GM12878 (cell line): ENCODE data around the gene CABYR. TPM values are rescaled to one million over a fixed set of nuclear protein-coding genes. Genes with fewer than 3 reads are reported as not detected.

Experiments
- ETV6 ChIP-seq, 2 experiments: fragments of 450-650 bp in 1 of 2; IDR thresholded peaks in 1 of 2; conservative IDR thresholded peaks in 1 of 2; 2 replicates each; pipeline ENCODE4 v1.6.1; 2014; ENCODE audit warnings: antibody characterized with exemption in 1 of 2, borderline replicate concordance in 1 of 2, low read depth in 1 of 2, mild to moderate bottlenecking in 1 of 2, moderate library complexity in 1 of 2
- MTA2 ChIP-seq: fragments of 450-650 bp; IDR thresholded peaks from 2 replicates; pipeline ENCODE4 v1.6.1; 2016; ENCODE audit warnings: low read depth, mild to moderate bottlenecking, moderate library complexity
- STAT3 ChIP-seq: IDR thresholded peaks from 2 replicates; pipeline ENCODE4 v1.6.1; 2011; ENCODE audit warnings: low read depth, low read length, improper control_type of control experiment
- TCF3 ChIP-seq: IDR thresholded peaks from 2 replicates; pipeline ENCODE4 v1.6.1; 2012; ENCODE audit warnings: low read depth, mild to moderate bottlenecking, low read length, borderline replicate concordance; ENCODE audit not compliant: insufficient read depth
- polyA plus RNA-seq, 11 experiments: library from polyadenylated mRNA; depleted of rRNA in 4 of 11; unstranded in 6 of 11; stranded (reverse) in 5 of 11; fragments of >200 nt; fragmentation: Nextera tagmentation in 4 of 11; fragmentation: Illumina TruSeq in 1 of 11; extraction: Ambion mirVana in 4 of 11; extraction: Trizol in 1 of 11; gene quantifications; 1 replicate in 1 of 11; 2 replicates in 10 of 11; pipeline versions ENCODE4 v1.2.1 to v1.2.3, GENCODE V29; 2011 to 2016; ENCODE audit warnings: inconsistent platforms in 2 of 11, missing spikeins in 2 of 11, low read depth in 1 of 11
- total RNA-seq, 4 experiments: library from RNA; depleted of rRNA in 3 of 4; stranded (reverse); fragments of >200 nt in 3 of 4; fragmentation: Illumina TruSeq in 1 of 4; extraction: Trizol in 1 of 4; gene quantifications; 2 replicates each; pipeline versions ENCODE4 v1.2.1 to v1.2.3, GENCODE V29; 2013 to 2021
- TF ChIP-seq, protein P1 (sequence below): fragments of 450-650 bp; IDR thresholded peaks from 2 replicates; pipeline ENCODE4 v1.6.1; 2016; ENCODE audit warnings: mild to moderate bottlenecking, moderate library complexity, borderline replicate concordance
- TF ChIP-seq, protein P2 (sequence below): IDR thresholded peaks from 2 replicates; pipeline ENCODE4 v1.6.1; 2012; ENCODE audit warnings: low read depth, low read length, improper control_type of control experiment
- TF ChIP-seq, protein P3 (sequence below): fragments of 450-650 bp; IDR thresholded peaks from 2 replicates; pipeline ENCODE4 v1.6.1; 2017; ENCODE audit warnings: mild to moderate bottlenecking, moderate library complexity
- TF ChIP-seq, protein P4 (sequence below): IDR thresholded peaks from 2 replicates; pipeline ENCODE4 v1.6.1; 2012; ENCODE audit warnings: mild to moderate bottlenecking, low read depth, low read length

CABYR gene
- total and polyA plus RNA-seq, 10 of the 15 experiments (the other 5 are each of a cell fraction or from before 2014, with no cell fraction given) = 0.29 to 2.8 (median 1.7) TPM

DNA sequence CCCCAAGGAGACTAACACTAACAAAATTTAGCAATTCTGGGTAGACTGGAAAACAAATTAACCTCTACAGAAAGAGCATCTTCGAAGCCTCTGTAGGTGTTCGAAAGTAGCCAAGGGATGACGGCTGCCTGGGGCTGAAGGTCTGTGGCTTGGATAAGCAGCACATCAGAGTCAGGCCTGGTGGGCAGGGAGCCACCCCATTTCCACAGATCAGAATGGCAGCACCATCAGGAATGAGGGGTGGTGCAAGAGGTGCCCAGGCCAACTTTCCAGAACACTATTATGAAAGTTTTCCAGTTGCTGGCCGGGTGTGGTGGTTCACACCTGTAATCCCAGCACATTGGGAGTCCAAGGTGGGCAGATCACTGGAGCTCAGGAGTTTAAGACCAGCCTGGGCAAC lies 57.9 kb downstream of the CABYR start (continued):
- TF ChIP-seq, protein P1, sequence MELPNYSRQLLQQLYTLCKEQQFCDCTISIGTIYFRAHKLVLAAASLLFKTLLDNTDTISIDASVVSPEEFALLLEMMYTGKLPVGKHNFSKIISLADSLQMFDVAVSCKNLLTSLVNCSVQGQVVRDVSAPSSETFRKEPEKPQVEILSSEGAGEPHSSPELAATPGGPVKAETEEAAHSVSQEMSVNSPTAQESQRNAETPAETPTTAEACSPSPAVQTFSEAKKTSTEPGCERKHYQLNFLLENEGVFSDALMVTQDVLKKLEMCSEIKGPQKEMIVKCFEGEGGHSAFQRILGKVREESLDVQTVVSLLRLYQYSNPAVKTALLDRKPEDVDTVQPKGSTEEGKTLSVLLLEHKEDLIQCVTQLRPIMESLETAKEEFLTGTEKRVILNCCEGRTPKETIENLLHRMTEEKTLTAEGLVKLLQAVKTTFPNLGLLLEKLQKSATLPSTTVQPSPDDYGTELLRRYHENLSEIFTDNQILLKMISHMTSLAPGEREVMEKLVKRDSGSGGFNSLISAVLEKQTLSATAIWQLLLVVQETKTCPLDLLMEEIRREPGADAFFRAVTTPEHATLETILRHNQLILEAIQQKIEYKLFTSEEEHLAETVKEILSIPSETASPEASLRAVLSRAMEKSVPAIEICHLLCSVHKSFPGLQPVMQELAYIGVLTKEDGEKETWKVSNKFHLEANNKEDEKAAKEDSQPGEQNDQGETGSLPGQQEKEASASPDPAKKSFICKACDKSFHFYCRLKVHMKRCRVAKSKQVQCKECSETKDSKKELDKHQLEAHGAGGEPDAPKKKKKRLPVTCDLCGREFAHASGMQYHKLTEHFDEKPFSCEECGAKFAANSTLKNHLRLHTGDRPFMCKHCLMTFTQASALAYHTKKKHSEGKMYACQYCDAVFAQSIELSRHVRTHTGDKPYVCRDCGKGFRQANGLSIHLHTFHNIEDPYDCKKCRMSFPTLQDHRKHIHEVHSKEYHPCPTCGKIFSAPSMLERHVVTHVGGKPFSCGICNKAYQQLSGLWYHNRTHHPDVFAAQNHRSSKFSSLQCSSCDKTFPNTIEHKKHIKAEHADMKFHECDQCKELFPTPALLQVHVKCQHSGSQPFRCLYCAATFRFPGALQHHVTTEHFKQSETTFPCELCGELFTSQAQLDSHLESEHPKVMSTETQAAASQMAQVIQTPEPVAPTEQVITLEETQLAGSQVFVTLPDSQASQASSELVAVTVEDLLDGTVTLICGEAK = no peak
- no peak for TF ChIP-seq TCF3
- no peak for TF ChIP-seq STAT3
- TF ChIP-seq MTA2 = no peak
- TF ChIP-seq ETV6 (conservative IDR thresholded peaks at IDR 0.05 in 1 of 2, IDR thresholded peaks at IDR 0.05 in 1 of 2; ENCODE audit: borderline replicate concordance in 1 of 2, low read depth in 1 of 2) = no peak
- TF ChIP-seq, protein P2, sequence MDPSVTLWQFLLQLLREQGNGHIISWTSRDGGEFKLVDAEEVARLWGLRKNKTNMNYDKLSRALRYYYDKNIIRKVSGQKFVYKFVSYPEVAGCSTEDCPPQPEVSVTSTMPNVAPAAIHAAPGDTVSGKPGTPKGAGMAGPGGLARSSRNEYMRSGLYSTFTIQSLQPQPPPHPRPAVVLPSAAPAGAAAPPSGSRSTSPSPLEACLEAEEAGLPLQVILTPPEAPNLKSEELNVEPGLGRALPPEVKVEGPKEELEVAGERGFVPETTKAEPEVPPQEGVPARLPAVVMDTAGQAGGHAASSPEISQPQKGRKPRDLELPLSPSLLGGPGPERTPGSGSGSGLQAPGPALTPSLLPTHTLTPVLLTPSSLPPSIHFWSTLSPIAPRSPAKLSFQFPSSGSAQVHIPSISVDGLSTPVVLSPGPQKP = no peak
- TF ChIP-seq, protein P3, sequence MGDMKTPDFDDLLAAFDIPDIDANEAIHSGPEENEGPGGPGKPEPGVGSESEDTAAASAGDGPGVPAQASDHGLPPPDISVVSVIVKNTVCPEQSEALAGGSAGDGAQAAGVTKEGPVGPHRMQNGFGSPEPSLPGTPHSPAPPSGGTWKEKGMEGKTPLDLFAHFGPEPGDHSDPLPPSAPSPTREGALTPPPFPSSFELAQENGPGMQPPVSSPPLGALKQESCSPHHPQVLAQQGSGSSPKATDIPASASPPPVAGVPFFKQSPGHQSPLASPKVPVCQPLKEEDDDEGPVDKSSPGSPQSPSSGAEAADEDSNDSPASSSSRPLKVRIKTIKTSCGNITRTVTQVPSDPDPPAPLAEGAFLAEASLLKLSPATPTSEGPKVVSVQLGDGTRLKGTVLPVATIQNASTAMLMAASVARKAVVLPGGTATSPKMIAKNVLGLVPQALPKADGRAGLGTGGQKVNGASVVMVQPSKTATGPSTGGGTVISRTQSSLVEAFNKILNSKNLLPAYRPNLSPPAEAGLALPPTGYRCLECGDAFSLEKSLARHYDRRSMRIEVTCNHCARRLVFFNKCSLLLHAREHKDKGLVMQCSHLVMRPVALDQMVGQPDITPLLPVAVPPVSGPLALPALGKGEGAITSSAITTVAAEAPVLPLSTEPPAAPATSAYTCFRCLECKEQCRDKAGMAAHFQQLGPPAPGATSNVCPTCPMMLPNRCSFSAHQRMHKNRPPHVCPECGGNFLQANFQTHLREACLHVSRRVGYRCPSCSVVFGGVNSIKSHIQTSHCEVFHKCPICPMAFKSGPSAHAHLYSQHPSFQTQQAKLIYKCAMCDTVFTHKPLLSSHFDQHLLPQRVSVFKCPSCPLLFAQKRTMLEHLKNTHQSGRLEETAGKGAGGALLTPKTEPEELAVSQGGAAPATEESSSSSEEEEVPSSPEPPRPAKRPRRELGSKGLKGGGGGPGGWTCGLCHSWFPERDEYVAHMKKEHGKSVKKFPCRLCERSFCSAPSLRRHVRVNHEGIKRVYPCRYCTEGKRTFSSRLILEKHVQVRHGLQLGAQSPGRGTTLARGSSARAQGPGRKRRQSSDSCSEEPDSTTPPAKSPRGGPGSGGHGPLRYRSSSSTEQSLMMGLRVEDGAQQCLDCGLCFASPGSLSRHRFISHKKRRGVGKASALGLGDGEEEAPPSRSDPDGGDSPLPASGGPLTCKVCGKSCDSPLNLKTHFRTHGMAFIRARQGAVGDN = no peak
- TF ChIP-seq, protein P4, sequence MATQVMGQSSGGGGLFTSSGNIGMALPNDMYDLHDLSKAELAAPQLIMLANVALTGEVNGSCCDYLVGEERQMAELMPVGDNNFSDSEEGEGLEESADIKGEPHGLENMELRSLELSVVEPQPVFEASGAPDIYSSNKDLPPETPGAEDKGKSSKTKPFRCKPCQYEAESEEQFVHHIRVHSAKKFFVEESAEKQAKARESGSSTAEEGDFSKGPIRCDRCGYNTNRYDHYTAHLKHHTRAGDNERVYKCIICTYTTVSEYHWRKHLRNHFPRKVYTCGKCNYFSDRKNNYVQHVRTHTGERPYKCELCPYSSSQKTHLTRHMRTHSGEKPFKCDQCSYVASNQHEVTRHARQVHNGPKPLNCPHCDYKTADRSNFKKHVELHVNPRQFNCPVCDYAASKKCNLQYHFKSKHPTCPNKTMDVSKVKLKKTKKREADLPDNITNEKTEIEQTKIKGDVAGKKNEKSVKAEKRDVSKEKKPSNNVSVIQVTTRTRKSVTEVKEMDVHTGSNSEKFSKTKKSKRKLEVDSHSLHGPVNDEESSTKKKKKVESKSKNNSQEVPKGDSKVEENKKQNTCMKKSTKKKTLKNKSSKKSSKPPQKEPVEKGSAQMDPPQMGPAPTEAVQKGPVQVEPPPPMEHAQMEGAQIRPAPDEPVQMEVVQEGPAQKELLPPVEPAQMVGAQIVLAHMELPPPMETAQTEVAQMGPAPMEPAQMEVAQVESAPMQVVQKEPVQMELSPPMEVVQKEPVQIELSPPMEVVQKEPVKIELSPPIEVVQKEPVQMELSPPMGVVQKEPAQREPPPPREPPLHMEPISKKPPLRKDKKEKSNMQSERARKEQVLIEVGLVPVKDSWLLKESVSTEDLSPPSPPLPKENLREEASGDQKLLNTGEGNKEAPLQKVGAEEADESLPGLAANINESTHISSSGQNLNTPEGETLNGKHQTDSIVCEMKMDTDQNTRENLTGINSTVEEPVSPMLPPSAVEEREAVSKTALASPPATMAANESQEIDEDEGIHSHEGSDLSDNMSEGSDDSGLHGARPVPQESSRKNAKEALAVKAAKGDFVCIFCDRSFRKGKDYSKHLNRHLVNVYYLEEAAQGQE = no peak
